Esophagus squamous epithelium (tissue), 4 donors: ENCODE data around the gene PTPRD.

ENCODE experiments used
- POLR2A ChIP-seq, 4 donors: fragments of 450-650 bp; IDR thresholded peaks; one replicate each; pipeline ENCODE4 v1.6.1; 2017; ENCODE audit warnings: antibody characterized with exemption in 4 of 4, mild to moderate bottlenecking in 4 of 4, moderate library complexity in 3 of 4
- TF ChIP-seq, protein P1 (sequence below), 6 experiments: fragments of 450-650 bp in 4 of 6; fragments of 200-600 bp in 2 of 6; sonication (generic) in 2 of 6; IDR thresholded peaks; one replicate each; pipeline ENCODE4 v1.5.1; 2016 to 2019; ENCODE audit warnings: antibody characterized with exemption in 6 of 6, mild to moderate bottlenecking in 4 of 6, moderate library complexity in 4 of 6

DNA sequence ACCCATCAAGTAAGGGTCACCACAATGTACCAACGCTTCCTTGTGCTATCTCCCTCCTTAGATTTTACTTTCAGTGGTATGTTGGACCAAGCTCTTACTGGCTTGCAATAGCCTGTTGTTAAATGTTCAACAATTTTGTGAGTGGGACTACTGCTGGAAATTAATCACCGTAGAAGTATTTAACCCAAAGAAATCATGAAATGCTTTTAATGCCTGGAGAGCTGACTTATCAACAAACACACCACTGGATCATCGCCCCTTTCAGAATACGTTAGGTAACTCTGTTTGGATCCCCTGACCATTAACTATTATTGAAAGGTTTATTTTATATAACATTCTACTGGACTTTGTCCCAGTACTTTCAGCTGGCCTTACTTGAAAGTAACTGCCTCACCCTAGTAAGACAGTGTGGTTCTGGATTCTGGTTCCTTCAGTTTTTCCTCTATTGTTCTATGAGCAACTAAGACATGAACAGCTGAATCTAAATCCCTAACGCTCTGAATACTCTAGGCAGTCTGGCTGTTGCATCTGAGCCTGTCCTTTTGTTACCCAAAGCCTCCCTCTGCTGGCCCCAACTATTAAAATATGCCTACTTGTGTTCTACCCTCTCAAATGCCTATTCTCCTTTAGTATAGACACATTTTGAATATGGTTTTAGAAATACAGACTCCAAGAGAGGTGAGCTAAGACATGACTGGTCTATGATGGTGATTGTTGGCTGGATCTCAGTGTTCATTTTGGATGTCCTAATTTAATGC lies 1609.8 kb downstream of the PTPRD start:
- TF ChIP-seq POLR2A (IDR thresholded peaks at IDR 0.05), result no peak
- TF ChIP-seq, protein P1, sequence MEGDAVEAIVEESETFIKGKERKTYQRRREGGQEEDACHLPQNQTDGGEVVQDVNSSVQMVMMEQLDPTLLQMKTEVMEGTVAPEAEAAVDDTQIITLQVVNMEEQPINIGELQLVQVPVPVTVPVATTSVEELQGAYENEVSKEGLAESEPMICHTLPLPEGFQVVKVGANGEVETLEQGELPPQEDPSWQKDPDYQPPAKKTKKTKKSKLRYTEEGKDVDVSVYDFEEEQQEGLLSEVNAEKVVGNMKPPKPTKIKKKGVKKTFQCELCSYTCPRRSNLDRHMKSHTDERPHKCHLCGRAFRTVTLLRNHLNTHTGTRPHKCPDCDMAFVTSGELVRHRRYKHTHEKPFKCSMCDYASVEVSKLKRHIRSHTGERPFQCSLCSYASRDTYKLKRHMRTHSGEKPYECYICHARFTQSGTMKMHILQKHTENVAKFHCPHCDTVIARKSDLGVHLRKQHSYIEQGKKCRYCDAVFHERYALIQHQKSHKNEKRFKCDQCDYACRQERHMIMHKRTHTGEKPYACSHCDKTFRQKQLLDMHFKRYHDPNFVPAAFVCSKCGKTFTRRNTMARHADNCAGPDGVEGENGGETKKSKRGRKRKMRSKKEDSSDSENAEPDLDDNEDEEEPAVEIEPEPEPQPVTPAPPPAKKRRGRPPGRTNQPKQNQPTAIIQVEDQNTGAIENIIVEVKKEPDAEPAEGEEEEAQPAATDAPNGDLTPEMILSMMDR (IDR thresholded peaks at IDR 0.05), result peak in 1 of 6 experiments; percentile 26
